22Rv1 (cell line): ENCODE data around the gene TNK2.

Experiments
- CTCF ChIP-seq: fragments of 450-650 bp; IDR thresholded peaks from 2 replicates; pipeline ENCODE4 v1.5.1; 2017; ENCODE audit warnings: mild to moderate bottlenecking
- ZFX ChIP-seq: fragments of 450-650 bp; IDR thresholded peaks from 2 replicates; pipeline ENCODE4 v1.6.1; 2017; ENCODE audit warnings: antibody characterized with exemption, borderline replicate concordance

GRCh38 chr3:195877767-195878423 is 30.5 kb downstream of the TNK2 start:
- TF ChIP-seq CTCF (no peak), ZFX (no peak)
